ENCODE measurements around the gene LRRC14B.

Gene LRRC14B

DNA sequence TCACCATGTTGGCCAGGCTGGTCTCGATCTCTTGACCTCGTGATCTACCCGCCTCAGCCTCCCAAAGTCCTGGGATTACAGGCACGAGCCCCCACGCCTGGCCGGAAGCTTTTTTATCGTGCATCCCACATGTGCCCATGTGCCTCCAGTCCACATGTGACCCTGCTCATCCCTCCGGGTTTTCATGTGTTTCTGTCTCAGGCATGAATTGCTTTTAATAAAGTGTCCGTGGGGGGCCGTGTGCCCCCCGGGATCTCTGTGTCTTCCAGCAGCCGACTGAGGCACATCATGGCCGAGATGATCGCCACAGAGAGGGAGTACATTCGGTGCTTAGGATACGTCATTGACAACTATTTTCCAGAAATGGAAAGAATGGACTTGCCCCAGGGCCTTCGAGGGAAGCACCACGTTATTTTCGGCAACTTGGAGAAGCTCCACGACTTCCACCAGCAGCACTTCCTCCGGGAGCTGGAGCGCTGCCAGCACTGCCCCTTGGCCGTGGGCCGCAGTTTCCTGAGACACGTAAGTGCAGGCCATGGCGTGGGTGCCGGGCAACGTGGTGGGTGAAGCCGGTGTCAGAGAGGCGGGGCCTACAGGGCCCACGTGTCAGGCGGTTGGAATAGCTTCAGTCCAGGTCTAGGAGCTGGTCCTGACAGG is 22.1 kb upstream of the LRRC14B start:
- Histone ChIP-seq H3K4me3 (no peak overlapping the region), H3K9ac (ENCODE audit: insufficient read length) (no peak overlapping the region), H3K36me3 (ENCODE audit: insufficient read depth, low read length) (no peaks in the 10 kb centered on the region), H3K9me3 (ENCODE audit: low read depth, low read length) (no peaks in the 10 kb centered on the region), H3K27ac (no peak overlapping the region)
- no peak for DNase-seq (ENCODE audit: low read depth, low spot score)
- TF ChIP-seq EZH2 (IDR thresholded peaks at IDR 0.05) (no peak), FOXP2 (optimal IDR thresholded peaks at IDR 0.05; ENCODE audit: control extremely low read depth, extremely low read length, insufficient read depth) (no peak), POLR2AphosphoS5 (IDR thresholded peaks at IDR 0.05; ENCODE audit: borderline replicate concordance, low read depth, low read length) (no peak)

DNA sequence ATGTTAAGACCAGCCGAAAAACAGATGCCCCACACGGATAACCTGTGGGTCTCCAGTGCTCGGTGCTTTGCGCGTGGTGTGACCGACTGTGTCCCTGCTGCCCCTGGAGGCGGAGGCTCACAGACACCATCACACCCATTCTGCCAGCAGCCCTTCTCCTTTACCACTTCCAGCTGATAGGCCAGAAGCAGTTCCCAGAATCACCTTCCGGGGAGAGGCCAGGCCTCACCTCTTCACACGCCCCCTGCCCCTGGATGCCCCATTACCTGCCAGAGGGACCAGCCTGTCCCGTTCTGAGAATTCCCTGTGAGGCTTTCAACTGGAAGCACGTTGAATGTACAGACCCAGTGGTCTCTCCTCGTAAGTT is 21.6 kb upstream of the LRRC14B start:
- H3K36me3 ChIP-seq (ENCODE audit: insufficient read depth, low read length): no peaks in the 10 kb centered on the region
- no peaks in the 10 kb centered on the region for H3K9me3 ChIP-seq (ENCODE audit: low read depth, low read length)
- no peak overlapping the region for H3K27ac ChIP-seq
- TF ChIP-seq POLR2AphosphoS5 (IDR thresholded peaks at IDR 0.05; ENCODE audit: borderline replicate concordance, low read depth, low read length) (no peak), FOXP2 (optimal IDR thresholded peaks at IDR 0.05; ENCODE audit: control extremely low read depth, extremely low read length, insufficient read depth) (no peak), EZH2 (IDR thresholded peaks at IDR 0.05) (no peak)
- no peak for DNase-seq (ENCODE audit: low read depth, low spot score)
- H3K9ac ChIP-seq (ENCODE audit: insufficient read length): no peak overlapping the region
- no peak overlapping the region for H3K4me3 ChIP-seq

GRCh38 chr5:170971-171800 is 20.1 kb upstream of the LRRC14B start:
- Histone ChIP-seq H3K36me3 (ENCODE audit: insufficient read depth, low read length) (no peaks in the 10 kb centered on the region), H3K27ac (no peak overlapping the region), H3K9ac (ENCODE audit: insufficient read length) (no peak overlapping the region), H3K9me3 (ENCODE audit: low read depth, low read length) (no peaks in the 10 kb centered on the region), H3K4me3 (no peak overlapping the region)
- DNase-seq (ENCODE audit: low read depth, low spot score): no peak
- TF ChIP-seq EZH2 (IDR thresholded peaks at IDR 0.05) (no peak), POLR2AphosphoS5 (IDR thresholded peaks at IDR 0.05; ENCODE audit: borderline replicate concordance, low read depth, low read length) (no peak), FOXP2 (optimal IDR thresholded peaks at IDR 0.05; ENCODE audit: control extremely low read depth, extremely low read length, insufficient read depth) (no peak)

GRCh38 chr5:171801-172331 is 19.4 kb upstream of the LRRC14B start:
- no peak overlapping the region for H3K27ac ChIP-seq

GRCh38 chr5:172421-172820 is 18.9 kb upstream of the LRRC14B start:
- Histone ChIP-seq H3K4me3 (no peak overlapping the region), H3K27ac (no peak overlapping the region), H3K9ac (ENCODE audit: insufficient read length) (no peak overlapping the region), H3K36me3 (ENCODE audit: insufficient read depth, low read length) (no peaks in the 10 kb centered on the region), H3K9me3 (ENCODE audit: low read depth, low read length) (no peaks in the 10 kb centered on the region)
- DNase-seq (ENCODE audit: low read depth, low spot score): no peak
- no peak for TF ChIP-seq FOXP2 (optimal IDR thresholded peaks at IDR 0.05; ENCODE audit: control extremely low read depth, extremely low read length, insufficient read depth)
- TF ChIP-seq POLR2AphosphoS5 (IDR thresholded peaks at IDR 0.05; ENCODE audit: borderline replicate concordance, low read depth, low read length): no peak
- TF ChIP-seq EZH2 (IDR thresholded peaks at IDR 0.05): no peak

More at GRCh38 chr5:171801-172331, 19.4 kb upstream of the LRRC14B start:
- H3K9me3 ChIP-seq (ENCODE audit: low read depth, low read length): no peaks in the 10 kb centered on the region
- TF ChIP-seq EZH2 (IDR thresholded peaks at IDR 0.05) (no peak), POLR2AphosphoS5 (IDR thresholded peaks at IDR 0.05; ENCODE audit: borderline replicate concordance, low read depth, low read length) (no peak), FOXP2 (optimal IDR thresholded peaks at IDR 0.05; ENCODE audit: control extremely low read depth, extremely low read length, insufficient read depth) (no peak)
- no peaks in the 10 kb centered on the region for H3K36me3 ChIP-seq (ENCODE audit: insufficient read depth, low read length)
- H3K4me3 ChIP-seq: no peak overlapping the region
- H3K9ac ChIP-seq (ENCODE audit: insufficient read length): no peak overlapping the region
- DNase-seq (ENCODE audit: low read depth, low spot score): no peak

DNA sequence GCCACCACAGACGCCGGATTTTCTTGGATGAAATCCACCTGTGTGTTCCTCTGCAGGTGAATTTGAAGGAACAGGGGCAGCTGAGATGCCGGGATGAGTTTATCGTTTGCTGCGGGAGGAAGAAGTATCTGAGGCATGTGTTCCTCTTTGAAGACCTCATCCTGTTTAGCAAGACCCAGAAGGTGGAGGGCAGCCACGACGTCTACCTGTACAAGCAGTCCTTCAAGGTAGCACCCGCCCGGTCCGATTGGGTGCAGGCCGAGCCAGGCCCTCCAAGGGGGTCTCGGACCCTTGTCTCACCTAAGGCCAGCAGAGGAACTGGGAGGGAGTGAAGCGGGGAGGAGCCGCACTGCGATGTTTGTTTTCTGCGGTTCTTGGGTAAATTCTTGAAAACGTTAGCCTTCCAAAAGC is 18.4 kb upstream of the LRRC14B start:
- TF ChIP-seq POLR2AphosphoS5 (IDR thresholded peaks at IDR 0.05; ENCODE audit: borderline replicate concordance, low read depth, low read length): no peak
- no peak for TF ChIP-seq EZH2 (IDR thresholded peaks at IDR 0.05)
- Histone ChIP-seq H3K36me3 (ENCODE audit: insufficient read depth, low read length) (no peaks in the 10 kb centered on the region), H3K4me3 (no peak overlapping the region), H3K9me3 (ENCODE audit: low read depth, low read length) (no peaks in the 10 kb centered on the region), H3K9ac (ENCODE audit: insufficient read length) (no peak overlapping the region), H3K27ac (no peak overlapping the region)
- DNase-seq (ENCODE audit: low read depth, low spot score): no peak

- no peak for DNase-seq (ENCODE audit: low read depth, low spot score)
- Histone ChIP-seq H3K9ac (ENCODE audit: insufficient read length) (no peak overlapping the region), H3K4me3 (no peak overlapping the region), H3K36me3 (ENCODE audit: insufficient read depth, low read length) (no peaks in the 10 kb centered on the region), H3K27ac (no peak overlapping the region), H3K9me3 (ENCODE audit: low read depth, low read length) (no peaks in the 10 kb centered on the region)
- TF ChIP-seq EZH2 (IDR thresholded peaks at IDR 0.05) (no peak), FOXP2 (optimal IDR thresholded peaks at IDR 0.05; ENCODE audit: control extremely low read depth, extremely low read length, insufficient read depth) (no peak), POLR2AphosphoS5 (IDR thresholded peaks at IDR 0.05; ENCODE audit: borderline replicate concordance, low read depth, low read length) (no peak)
Measured at GRCh38 chr5:173392-174290, 17.7 kb upstream of the LRRC14B start.

DNA sequence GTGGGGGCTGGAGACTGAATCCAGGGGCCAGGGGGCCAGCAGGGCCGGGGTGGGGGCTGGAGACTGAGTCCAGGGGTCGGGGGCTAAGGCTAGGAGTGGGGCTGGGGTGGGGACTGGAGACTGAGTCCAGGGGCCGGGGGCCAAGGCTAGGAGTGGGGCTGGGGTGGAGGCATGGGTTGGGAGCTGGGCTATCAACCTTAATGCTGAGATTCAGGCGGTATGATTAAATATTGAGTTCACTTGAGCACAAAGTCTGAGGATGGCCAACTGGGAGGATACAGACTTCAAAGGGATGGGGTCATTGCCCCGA is 17.0 kb upstream of the LRRC14B start:
- no peaks in the 10 kb centered on the region for H3K9me3 ChIP-seq (ENCODE audit: low read depth, low read length)
- DNase-seq (ENCODE audit: low read depth, low spot score): no peak
- TF ChIP-seq POLR2AphosphoS5 (IDR thresholded peaks at IDR 0.05; ENCODE audit: borderline replicate concordance, low read depth, low read length): no peak
- no peak for TF ChIP-seq FOXP2 (optimal IDR thresholded peaks at IDR 0.05; ENCODE audit: control extremely low read depth, extremely low read length, insufficient read depth)
- no peak for TF ChIP-seq EZH2 (IDR thresholded peaks at IDR 0.05)
- H3K36me3 ChIP-seq (ENCODE audit: insufficient read depth, low read length): no peaks in the 10 kb centered on the region
- no peak overlapping the region for H3K4me3 ChIP-seq
- H3K9ac ChIP-seq (ENCODE audit: insufficient read length): no peak overlapping the region
- no peak overlapping the region for H3K27ac ChIP-seq

Measured in SK-N-MC (cell line).